ENCODE measurements around the gene HNRNPF.

The HNRNPF gene

DNA sequence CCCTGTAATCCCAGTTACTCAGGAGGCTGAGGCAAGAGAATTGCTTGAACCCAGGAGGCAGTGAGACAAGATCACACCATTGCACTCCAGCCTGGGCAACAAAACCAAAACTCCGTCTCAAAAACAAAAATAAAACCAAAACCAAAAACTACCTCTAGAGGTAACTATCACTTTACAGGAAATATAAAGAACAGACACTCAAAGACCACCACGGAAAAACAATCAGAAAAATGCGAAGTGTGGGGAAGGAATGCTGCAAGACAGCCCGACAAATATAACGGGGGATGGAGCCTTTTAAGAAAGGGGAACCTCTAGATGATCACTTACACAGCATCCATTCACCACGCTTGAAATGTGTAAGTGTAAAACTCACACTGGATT lies 4.3 kb downstream of the HNRNPF start:
- Histone ChIP-seq H3K36me3 (ENCODE audit: low read length) (peaks cover 27% of the 10 kb centered on the region), H2AFZ (ENCODE audit: low read depth, low read length, severe bottlenecking) (no peak overlapping the region), H3F3A (ENCODE audit: insufficient read depth) (peaks cover 58% of the 10 kb centered on the region), H3K27ac (ENCODE audit: low read depth, low read length) (peak overlapping the region; percentile 45), H3K9ac (ENCODE audit: low read length) (peak overlapping the region; percentile 100), H3K4me3 (ENCODE audit: insufficient read depth, low read length, poor library complexity, severe bottlenecking) (peak overlapping the region; percentile 86), H3K9me3 (ENCODE audit: insufficient read depth, low read length) (no peaks in the 10 kb centered on the region), H4K20me1 (ENCODE audit: low read depth, low read length) (peaks cover 31% of the 10 kb centered on the region), H3K9me2 (replicated peaks; ENCODE audit: insufficient read depth, low read length) (no peaks in the 10 kb centered on the region), H3K4me2 (ENCODE audit: low read depth, low read length, poor library complexity, severe bottlenecking) (peak overlapping the region; percentile 78), H3K27me3 (ENCODE audit: low read length) (no peaks in the 10 kb centered on the region), H3K79me2 (ENCODE audit: insufficient read depth, low read length) (peaks cover 95% of the 10 kb centered on the region)
- TF ChIP-seq EZH2phosphoT487 (conservative IDR thresholded peaks at IDR 0.05; ENCODE audit: low read length): no peak
- TF ChIP-seq, protein P1, sequence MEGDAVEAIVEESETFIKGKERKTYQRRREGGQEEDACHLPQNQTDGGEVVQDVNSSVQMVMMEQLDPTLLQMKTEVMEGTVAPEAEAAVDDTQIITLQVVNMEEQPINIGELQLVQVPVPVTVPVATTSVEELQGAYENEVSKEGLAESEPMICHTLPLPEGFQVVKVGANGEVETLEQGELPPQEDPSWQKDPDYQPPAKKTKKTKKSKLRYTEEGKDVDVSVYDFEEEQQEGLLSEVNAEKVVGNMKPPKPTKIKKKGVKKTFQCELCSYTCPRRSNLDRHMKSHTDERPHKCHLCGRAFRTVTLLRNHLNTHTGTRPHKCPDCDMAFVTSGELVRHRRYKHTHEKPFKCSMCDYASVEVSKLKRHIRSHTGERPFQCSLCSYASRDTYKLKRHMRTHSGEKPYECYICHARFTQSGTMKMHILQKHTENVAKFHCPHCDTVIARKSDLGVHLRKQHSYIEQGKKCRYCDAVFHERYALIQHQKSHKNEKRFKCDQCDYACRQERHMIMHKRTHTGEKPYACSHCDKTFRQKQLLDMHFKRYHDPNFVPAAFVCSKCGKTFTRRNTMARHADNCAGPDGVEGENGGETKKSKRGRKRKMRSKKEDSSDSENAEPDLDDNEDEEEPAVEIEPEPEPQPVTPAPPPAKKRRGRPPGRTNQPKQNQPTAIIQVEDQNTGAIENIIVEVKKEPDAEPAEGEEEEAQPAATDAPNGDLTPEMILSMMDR (IDR thresholded peaks at IDR 0.05; ENCODE audit: insufficient read depth, low read length, poor library complexity, severe bottlenecking): no peak

DNA sequence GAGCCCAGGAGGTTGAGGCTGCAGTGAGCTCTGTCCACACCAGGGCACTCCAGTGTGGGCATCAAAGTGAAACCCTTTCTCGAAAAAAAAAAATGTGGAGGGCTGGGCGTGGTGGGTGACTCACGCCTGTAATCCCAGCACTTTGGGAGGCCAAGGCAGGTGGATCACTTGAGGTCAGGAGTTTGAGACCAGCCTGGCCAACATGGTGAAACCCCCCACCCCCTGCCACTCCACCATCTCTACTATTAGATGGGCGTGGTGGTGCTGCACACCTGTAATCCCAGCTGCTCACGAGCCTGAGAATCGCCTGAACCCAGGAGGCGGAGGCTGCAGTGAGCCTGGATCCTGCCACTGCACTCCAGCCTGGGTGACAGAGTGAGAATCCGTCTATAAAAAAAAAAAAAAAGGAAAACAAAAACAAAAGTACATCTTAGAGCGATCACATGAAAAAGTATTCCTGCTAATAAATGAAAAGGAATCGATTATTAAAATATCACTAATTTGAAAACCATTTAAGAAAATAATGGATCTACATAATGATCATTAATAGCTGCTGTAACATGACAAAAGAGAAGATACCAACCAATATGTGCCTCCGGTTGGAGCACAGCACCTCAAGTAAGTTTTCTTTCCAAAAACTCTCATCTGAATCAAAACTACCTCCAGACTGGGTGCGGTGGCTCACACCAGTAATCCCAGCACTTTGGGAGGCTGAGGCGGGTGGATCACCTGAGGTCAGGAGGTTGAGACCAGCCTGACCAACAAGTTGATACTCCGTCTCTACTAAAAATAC lies 4.9 kb downstream of the HNRNPF start:
- peaks cover 96% of the 10 kb centered on the region for H3K79me2 ChIP-seq (ENCODE audit: insufficient read depth, low read length)
- no peaks in the 10 kb centered on the region for H3K9me3 ChIP-seq (ENCODE audit: insufficient read depth, low read length)
- peaks cover 60% of the 10 kb centered on the region for H3F3A ChIP-seq (ENCODE audit: insufficient read depth)
- H3K9ac ChIP-seq (ENCODE audit: low read length): peak overlapping the region; percentile 100
- H3K36me3 ChIP-seq (ENCODE audit: low read length): peaks cover 31% of the 10 kb centered on the region
- TF ChIP-seq, protein P1 (IDR thresholded peaks at IDR 0.05; ENCODE audit: insufficient read depth, low read length, poor library complexity, severe bottlenecking): no peak
- no peak for TF ChIP-seq EZH2phosphoT487 (conservative IDR thresholded peaks at IDR 0.05; ENCODE audit: low read length)
- no peaks in the 10 kb centered on the region for H3K27me3 ChIP-seq (ENCODE audit: low read length)
- peak overlapping the region; percentile 86 for H3K4me3 ChIP-seq (ENCODE audit: insufficient read depth, low read length, poor library complexity, severe bottlenecking)
- H3K4me2 ChIP-seq (ENCODE audit: low read depth, low read length, poor library complexity, severe bottlenecking): peak overlapping the region; percentile 78
- no peak overlapping the region for H2AFZ ChIP-seq (ENCODE audit: low read depth, low read length, severe bottlenecking)
- peak overlapping the region; percentile 45; the same call in 1 of the 2 replicates for H3K27ac ChIP-seq (ENCODE audit: low read depth, low read length)
- H4K20me1 ChIP-seq (ENCODE audit: low read depth, low read length): peaks cover 31% of the 10 kb centered on the region
- no peaks in the 10 kb centered on the region for H3K9me2 ChIP-seq (replicated peaks; ENCODE audit: insufficient read depth, low read length)

DNA sequence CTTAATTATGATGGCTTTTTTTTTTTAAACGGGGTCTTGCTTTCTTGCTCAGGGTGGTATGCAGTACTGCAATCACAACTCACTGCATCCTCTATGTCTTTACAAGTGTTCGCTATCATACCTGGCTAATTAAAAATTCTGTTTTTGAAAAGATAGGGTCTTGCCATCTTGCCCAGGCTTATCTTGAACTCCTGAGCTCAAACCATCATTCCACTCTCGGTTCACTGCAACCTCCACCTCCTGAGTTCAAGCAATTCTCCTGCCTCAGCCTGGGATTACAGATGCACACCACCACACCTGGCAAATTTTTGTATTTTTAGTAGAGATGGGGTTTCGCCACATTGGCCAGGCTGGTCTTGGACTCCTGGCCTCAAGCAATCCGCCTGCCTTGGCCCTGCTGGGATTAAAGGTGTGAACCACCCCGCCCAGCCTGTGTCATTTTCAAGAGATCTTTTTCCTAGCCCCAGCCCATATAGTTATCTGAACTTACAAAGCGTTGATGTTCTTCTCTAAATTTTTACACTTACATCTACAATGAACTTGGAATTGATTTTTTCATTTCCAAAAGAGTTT lies 6.0 kb downstream of the HNRNPF start:
- H3K9ac ChIP-seq (ENCODE audit: low read length): peak overlapping the region; percentile 100; the same call in 1 of the 2 replicates

More for the DNA sequence above, 6.0 kb downstream of the HNRNPF start:
- peak overlapping the region; percentile 15 for H3K27ac ChIP-seq (ENCODE audit: low read depth, low read length)
- peak overlapping the region; percentile 78 for H3K4me2 ChIP-seq (ENCODE audit: low read depth, low read length, poor library complexity, severe bottlenecking)
- peaks cover 69% of the 10 kb centered on the region for H3F3A ChIP-seq (ENCODE audit: insufficient read depth)
- H3K79me2 ChIP-seq (ENCODE audit: insufficient read depth, low read length): peaks cover 100% of the 10 kb centered on the region
- H3K9me2 ChIP-seq (replicated peaks; ENCODE audit: insufficient read depth, low read length): no peaks in the 10 kb centered on the region
- peak overlapping the region; percentile 26 for H3K4me3 ChIP-seq (ENCODE audit: insufficient read depth, low read length, poor library complexity, severe bottlenecking)
- H3K27me3 ChIP-seq (ENCODE audit: low read length): no peaks in the 10 kb centered on the region
- H3K9me3 ChIP-seq (ENCODE audit: insufficient read depth, low read length): no peaks in the 10 kb centered on the region
- H2AFZ ChIP-seq (ENCODE audit: low read depth, low read length, severe bottlenecking): no peak overlapping the region
- H3K36me3 ChIP-seq (ENCODE audit: low read length): peaks cover 31% of the 10 kb centered on the region
- H4K20me1 ChIP-seq (ENCODE audit: low read depth, low read length): peaks cover 31% of the 10 kb centered on the region
- TF ChIP-seq EZH2phosphoT487 (conservative IDR thresholded peaks at IDR 0.05; ENCODE audit: low read length): no peak
- TF ChIP-seq, protein P1 (IDR thresholded peaks at IDR 0.05; ENCODE audit: insufficient read depth, low read length, poor library complexity, severe bottlenecking): no peak
